ENCODE measurements around the gene SLCO4C1. TPM values are rescaled to one million over a fixed set of nuclear protein-coding genes. Genes with fewer than 3 reads are reported as not detected.

SLCO4C1 gene
- total RNA-seq, 4 donors from 2014 or later = 0.30 to 1.3 (median 0.94) TPM

DNA sequence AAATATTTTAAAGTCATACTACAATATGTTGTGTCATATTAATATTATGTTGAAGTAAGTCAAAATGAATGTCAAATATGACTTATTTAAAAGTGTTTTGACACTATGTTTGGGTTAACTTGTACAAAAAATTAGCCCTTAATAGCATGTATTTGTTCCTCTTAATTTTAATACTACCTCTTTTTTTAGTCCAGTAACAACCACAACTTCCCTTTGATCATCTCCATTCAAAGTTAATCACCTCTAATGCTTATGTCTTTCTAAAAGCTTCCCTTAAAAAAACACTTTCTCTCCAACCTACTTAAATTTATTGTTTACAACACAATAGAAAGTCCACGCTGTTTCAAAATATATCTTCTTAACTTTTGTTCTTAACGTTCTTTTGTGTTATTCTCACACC is 9.6 kb downstream of the SLCO4C1 start:
- WGBS, 2 donors = 70 to 71% methylated on average over 2 of the region's 2 CpGs
- H3K4me3 ChIP-seq (ENCODE audit: low read depth, poor library complexity, severe bottlenecking) = no peak overlapping the region
- DNase-seq (ENCODE audit: low spot score in 2 of 2) = no peak
- TF ChIP-seq, protein P1, sequence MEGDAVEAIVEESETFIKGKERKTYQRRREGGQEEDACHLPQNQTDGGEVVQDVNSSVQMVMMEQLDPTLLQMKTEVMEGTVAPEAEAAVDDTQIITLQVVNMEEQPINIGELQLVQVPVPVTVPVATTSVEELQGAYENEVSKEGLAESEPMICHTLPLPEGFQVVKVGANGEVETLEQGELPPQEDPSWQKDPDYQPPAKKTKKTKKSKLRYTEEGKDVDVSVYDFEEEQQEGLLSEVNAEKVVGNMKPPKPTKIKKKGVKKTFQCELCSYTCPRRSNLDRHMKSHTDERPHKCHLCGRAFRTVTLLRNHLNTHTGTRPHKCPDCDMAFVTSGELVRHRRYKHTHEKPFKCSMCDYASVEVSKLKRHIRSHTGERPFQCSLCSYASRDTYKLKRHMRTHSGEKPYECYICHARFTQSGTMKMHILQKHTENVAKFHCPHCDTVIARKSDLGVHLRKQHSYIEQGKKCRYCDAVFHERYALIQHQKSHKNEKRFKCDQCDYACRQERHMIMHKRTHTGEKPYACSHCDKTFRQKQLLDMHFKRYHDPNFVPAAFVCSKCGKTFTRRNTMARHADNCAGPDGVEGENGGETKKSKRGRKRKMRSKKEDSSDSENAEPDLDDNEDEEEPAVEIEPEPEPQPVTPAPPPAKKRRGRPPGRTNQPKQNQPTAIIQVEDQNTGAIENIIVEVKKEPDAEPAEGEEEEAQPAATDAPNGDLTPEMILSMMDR (IDR thresholded peaks at IDR 0.05) = no peak
- TF ChIP-seq POLR2A (IDR thresholded peaks at IDR 0.05) = no peak
- intact Hi-C loops (cut with DNase I; ENCODE audit: low total_unique reads) = no loop called here

DNA sequence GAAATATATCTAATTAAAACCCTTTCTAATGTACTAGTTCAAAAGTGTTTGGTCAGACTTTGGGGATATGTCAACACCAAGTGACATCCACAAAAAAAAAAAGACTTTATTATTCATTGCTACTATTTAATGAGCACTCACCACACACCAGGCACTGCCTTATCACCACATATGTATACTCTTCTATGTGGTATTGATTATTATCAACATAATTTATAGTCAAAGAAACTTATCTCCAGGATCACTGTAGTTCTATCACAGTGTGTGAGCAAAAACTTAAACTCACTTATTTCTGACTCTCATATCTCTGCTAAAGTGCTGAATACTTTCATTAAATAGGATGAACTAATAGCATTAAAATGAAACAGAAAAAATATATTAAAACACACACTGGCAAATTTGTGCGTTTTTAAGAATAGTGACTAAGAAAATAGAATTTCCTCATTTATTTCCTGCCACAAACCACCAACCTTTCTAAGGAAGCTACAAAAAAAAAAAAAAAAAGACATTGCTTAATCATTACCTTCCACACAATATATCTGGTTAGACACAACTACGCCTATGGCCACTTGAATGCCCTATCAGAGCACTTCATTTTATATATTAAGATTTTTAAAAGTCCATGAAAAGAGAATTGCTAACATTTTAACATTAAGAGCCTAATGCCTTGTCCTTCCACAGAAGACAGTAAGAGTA is 12.8 kb downstream of the SLCO4C1 start:
- TF ChIP-seq, protein P1 (IDR thresholded peaks at IDR 0.05) = no peak
- TF ChIP-seq POLR2A (IDR thresholded peaks at IDR 0.05) = no peak
- DNase-seq (ENCODE audit: low spot score in 2 of 2) = no peak
- no peak overlapping the region for H3K4me3 ChIP-seq (ENCODE audit: low read depth, poor library complexity, severe bottlenecking)
- WGBS, 2 donors = 72 to 74% methylated on average over 2 of the region's 2 CpGs
- intact Hi-C loops (cut with DNase I; ENCODE audit: low total_unique reads) = no loop called here

DNA sequence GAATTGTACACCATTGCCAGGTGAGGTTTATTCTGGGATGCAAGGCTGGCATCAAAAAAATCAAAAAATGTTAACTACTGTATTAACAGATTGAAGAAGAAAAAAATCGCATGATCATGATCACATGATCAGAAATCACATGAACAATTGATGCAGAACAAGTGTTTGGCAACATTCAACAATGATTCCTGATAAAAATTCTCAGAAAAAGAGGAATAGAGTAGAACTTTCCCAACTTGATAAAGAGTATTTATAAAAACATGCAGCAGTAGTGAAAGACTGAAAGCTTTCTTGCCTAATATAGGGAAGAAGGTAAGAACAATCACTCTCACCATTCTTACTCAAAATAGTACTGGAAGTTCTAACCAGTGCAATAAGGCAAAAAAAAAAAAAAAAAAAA is 16.4 kb downstream of the SLCO4C1 start:
- 84 to 89% methylated on average over 1 of the region's 1 CpG for WGBS, 2 donors
- intact Hi-C loops (cut with DNase I; ENCODE audit: low total_unique reads) = no loop called here
- no peak for DNase-seq (ENCODE audit: low spot score in 2 of 2)
- TF ChIP-seq, protein P1 (IDR thresholded peaks at IDR 0.05) = no peak
- TF ChIP-seq POLR2A (IDR thresholded peaks at IDR 0.05) = no peak
- no peak overlapping the region for H3K4me3 ChIP-seq (ENCODE audit: low read depth, poor library complexity, severe bottlenecking)

DNA sequence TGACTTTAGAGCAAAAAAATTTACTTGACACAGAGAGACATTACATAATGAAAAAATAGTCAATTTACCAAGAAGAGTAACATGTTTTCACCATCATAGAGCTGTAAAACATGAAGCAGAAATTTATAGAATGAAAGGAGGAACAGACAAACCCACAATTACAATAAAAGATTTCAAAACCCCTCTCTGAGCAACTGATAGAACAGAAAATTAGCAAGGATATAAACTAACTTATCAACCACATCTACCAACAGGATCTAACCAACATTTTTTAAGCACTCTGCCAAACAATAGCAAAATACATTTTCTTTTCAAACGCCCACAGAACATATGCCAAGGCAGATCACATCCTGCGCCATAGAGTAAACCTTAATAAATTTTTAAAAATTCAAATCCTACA is 17.9 kb downstream of the SLCO4C1 start:
- no peak overlapping the region for H3K4me3 ChIP-seq (ENCODE audit: low read depth, poor library complexity, severe bottlenecking)
- no peak for DNase-seq (ENCODE audit: low spot score in 2 of 2)
- no peak for TF ChIP-seq POLR2A (IDR thresholded peaks at IDR 0.05)
- TF ChIP-seq, protein P1 (IDR thresholded peaks at IDR 0.05) = no peak
- intact Hi-C loops (cut with DNase I; ENCODE audit: low total_unique reads) = no loop called here
- WGBS, 2 donors = 78 to 85% methylated on average over 2 of the region's 2 CpGs

DNA sequence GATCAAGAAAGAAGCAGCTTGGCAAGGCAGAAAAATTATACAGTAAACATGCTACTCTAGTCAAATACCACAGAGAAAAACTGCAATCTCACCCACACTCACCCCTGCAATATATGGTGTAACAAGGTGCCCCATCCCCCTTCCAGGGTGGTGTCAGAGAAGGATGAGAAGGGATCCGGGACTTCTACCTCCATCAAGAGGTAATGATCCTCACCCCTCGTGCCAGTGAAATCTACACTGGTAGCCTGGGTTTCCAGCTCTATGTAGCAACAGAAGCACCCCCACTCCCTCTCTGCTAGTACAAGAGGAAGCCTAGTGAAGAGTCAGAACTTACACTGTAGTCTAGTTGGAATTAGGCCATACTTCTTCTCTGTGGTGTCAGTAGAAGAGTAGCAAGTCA is 18.9 kb downstream of the SLCO4C1 start:
- intact Hi-C loops (cut with DNase I; ENCODE audit: low total_unique reads) = no loop called here
- 87 to 93% methylated on average over 2 of the region's 2 CpGs for WGBS, 2 donors
- TF ChIP-seq, protein P1 (IDR thresholded peaks at IDR 0.05) = no peak
- TF ChIP-seq POLR2A (IDR thresholded peaks at IDR 0.05) = no peak
- no peak for DNase-seq (ENCODE audit: low spot score in 2 of 2)
- no peak overlapping the region for H3K4me3 ChIP-seq (ENCODE audit: low read depth, poor library complexity, severe bottlenecking)

DNA sequence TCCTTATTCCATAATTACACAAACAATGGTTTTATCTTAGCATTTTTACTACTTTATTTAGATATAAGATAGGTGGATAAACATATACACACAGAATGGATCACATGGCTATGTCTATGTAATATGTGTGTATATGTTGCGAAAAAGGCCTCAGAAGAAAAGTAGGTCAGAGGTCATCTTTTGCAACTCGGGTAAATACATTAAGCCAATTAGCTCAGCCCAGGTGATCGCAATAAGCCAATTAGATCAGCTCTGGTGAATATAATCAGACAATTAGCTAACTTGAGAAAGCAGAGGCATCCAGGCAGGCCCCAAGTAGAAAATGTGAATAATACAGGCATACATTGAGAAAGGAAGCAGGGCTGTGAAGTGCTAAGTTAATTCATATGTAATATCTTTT is 24.3 kb downstream of the SLCO4C1 start:
- no peak for DNase-seq (ENCODE audit: low spot score in 2 of 2)
- 71 to 72% methylated on average over 3 of the region's 3 CpGs for WGBS, 2 donors

More for the DNA sequence above, 24.3 kb downstream of the SLCO4C1 start:
- H3K4me3 ChIP-seq (ENCODE audit: low read depth, poor library complexity, severe bottlenecking) = no peak overlapping the region
- intact Hi-C loops (cut with DNase I; ENCODE audit: low total_unique reads) = no loop called here
- TF ChIP-seq POLR2A (IDR thresholded peaks at IDR 0.05) = no peak
- TF ChIP-seq, protein P1 (IDR thresholded peaks at IDR 0.05) = no peak

Measured in lower leg skin (tissue), 4 donors.